Motor neuron (in vitro differentiated cells): ENCODE data around the gene PHKA2. TPM values are rescaled to one million over a fixed set of nuclear protein-coding genes. Genes with fewer than 3 reads are reported as not detected.
"Not testable (repeated sequence)": the region's sequence is repeated elsewhere in the genome, so short reads cannot be mapped to it uniquely, and the experiment has no call there.

Source experiments
- ATAC-seq, 8 experiments: fragments of 200-7000 bp; cut with Tn5 transposase; replicated peaks in 6 of 8; 2 replicates each; pipeline ENCODE4 v1.8.0; 2021; ENCODE audit warnings: mild to moderate bottlenecking in 8 of 8, moderate library complexity in 8 of 8
- H3K27ac ChIP-seq, 2 donors: fragments of 250-450 bp; sonication (Bioruptor Pico); 2 replicates each; pipeline ENCODE4 v1.9.0; 2021; ENCODE audit warnings: antibody characterized with exemption in 2 of 2, mild to moderate bottlenecking in 2 of 2, moderate library complexity in 1 of 2
- H3K4me1 ChIP-seq, 2 donors: fragments of 250-450 bp; sonication (Bioruptor Pico); replicated peaks in 1 of 2; 2 replicates each; pipeline ENCODE4 v1.6.1; 2021; ENCODE audit warnings: antibody characterized with exemption in 2 of 2, mild to moderate bottlenecking in 2 of 2, moderate library complexity in 1 of 2
- H3K4me3 ChIP-seq, 5 donors: fragments of 250-450 bp; sonication (Bioruptor Pico); 2 replicates each; pipeline ENCODE4 v1.9.0; 2021; ENCODE audit warnings: antibody characterized with exemption in 5 of 5, mild to moderate bottlenecking in 5 of 5, moderate library complexity in 4 of 5
- WGBS, 10 experiments: fragments of 450-650 bp; shearing (Covaris generic); methylation state at CpG; one replicate each; pipeline ENCODE4 v1.0.0; 2022; 5-methylcytosine and 5-hydroxymethylcytosine counted together
- in situ Hi-C, 9 experiments: fragments of 400-800 bp; cut with MboI; loops; one replicate each; pipeline ENCODE4 v1.15.0; 2021; ENCODE audit warnings: low sequenced_read_pairs in 9 of 9, low pct_unique_long_range_greater_than_20kb in 2 of 9; ENCODE audit not compliant: unreplicated experiment in 9 of 9
- total RNA-seq, 8 experiments: library from RNA; unstranded; fragments of 300-600 nt; gene quantifications; 2 replicates each; pipeline versions ENCODE4 v1.2.3 to v1.2.4, GENCODE V29; 2022

Gene PHKA2
- 10 to 100 TPM in 4 of 8 experiments, 1 to 10 TPM in 4; 6.1 to 23.8 (median 10.2) TPM for total RNA-seq

- in situ Hi-C loops: no loop called here
Measured at GRCh38 chrX:18983666-18984380, at the start of gene PHKA2. TSS of gene PHKA2 (minus strand) at chrX:18984114. CDS start at chrX:18983932, 182 bp downstream.

GRCh38 chrX:19030805-19031204 is 46.9 kb upstream of the PHKA2 start:
- no peak overlapping the region for H3K4me3 ChIP-seq
- in situ Hi-C loops: loop anchor here in 1 of 9 experiments (25.0 kb wide), 1 partner anchor 306 kb away; the partner anchor contains the start of gene PDHA1
- no peak for ATAC-seq
- 30 to 96% (median 80%) methylated on average over 1 to 3 of the region's 3 CpGs; no CpG with 5 or more reads in 5 of the 10 experiments for WGBS, 10 experiments
- H3K27ac ChIP-seq: no peak overlapping the region
- H3K4me1 ChIP-seq: no peaks in the 10 kb centered on the region

More at GRCh38 chrX:18983666-18984380, at the start of gene PHKA2:
- 0 to 20% methylated on average over 2 to 4 of the region's 64 CpGs; no CpG with 5 or more reads in 8 of the 10 experiments for WGBS, 10 experiments
- Histone ChIP-seq H3K4me1 (peaks cover 5 to 8% of the 10 kb centered on the region in 2 donors), H3K27ac (peak within 1 kb of the TSS; percentile 85 to 95), H3K4me3 (peak within 1 kb of the TSS; percentile 55 to 96 (median 79))
- peak; percentile 2 to 75 (median 46) for ATAC-seq

DNA sequence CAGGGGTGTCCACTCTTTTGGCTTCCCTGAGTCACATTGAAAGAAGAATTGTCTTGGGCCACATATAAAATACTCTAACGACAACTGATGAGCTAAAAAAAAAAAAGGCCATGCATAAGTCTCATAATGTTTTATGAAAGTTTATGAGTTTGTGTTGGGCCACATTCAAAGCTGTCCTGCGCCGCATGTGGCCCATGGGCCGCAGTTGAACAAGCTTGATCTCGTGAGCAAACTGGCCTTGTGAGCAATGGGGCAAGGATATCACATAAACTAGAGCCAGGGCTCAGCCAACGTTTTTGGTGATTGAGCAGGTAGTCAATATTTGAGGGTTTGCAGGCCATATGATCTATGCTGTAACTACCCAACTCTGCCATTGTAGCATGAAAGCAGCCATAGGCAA is 44.6 kb upstream of the PHKA2 start:
- WGBS, 10 experiments: 0 to 95% (median 60%) methylated on average over 1 to 4 of the region's 6 CpGs; no CpG with 5 or more reads in 7 of the 10 experiments
- Histone ChIP-seq H3K27ac (no peak overlapping the region), H3K4me3 (no peak overlapping the region), H3K4me1 (no peaks in the 10 kb centered on the region)
- ATAC-seq: no peak
- in situ Hi-C loops: loop anchor here in 1 of 9 experiments (25.0 kb wide), 1 partner anchor 309 kb away; the partner anchor contains the start of gene PDHA1

- Histone ChIP-seq H3K27ac (no peak overlapping the region), H3K4me1 (no peaks in the 10 kb centered on the region), H3K4me3 (no peak overlapping the region)
- in situ Hi-C loops: no loop called here
- WGBS, 10 experiments: 42 to 44% methylated on average over 2 to 3 of the region's 4 CpGs; no CpG with 5 or more reads in 8 of the 10 experiments
- ATAC-seq: no peak
Measured at GRCh38 chrX:19024366-19024765, 40.5 kb upstream of the PHKA2 start.

DNA sequence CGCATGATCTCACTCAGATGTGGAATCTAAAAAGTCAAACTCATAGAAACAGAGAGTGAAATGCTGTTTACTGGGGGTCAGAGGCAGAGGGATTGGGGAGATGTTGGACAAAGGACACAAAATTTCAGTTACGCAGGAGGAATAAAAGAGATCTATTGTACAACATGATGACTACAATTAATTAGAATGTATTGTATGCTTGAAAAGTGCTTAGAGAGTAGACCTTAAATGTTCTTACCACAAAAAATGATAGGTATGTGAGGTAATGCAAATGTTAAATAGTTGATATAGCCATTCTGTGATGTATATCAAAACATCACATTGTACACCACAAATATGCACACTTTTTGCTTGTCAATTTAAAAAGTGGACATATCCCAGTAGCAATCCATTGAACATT is 36.1 kb upstream of the PHKA2 start:
- in situ Hi-C loops: no loop called here
- WGBS, 10 experiments: 80 to 100% (median 100%) methylated on average over 1 to 2 of the region's 2 CpGs; no CpG with 5 or more reads in 6 of the 10 experiments
- Histone ChIP-seq H3K4me3 (no peak overlapping the region), H3K4me1 (no peaks in the 10 kb centered on the region), H3K27ac (no peak overlapping the region)
- no peak for ATAC-seq

GRCh38 chrX:19017271-19017670 is 33.4 kb upstream of the PHKA2 start:
- ATAC-seq: peak in 3 of 8 experiments; percentile 31 to 62 (median 37)
- in situ Hi-C loops: no loop called here
- WGBS, 10 experiments: 0 to 38% methylated on average over 1 to 2 of the region's 3 CpGs; no CpG with 5 or more reads in 8 of the 10 experiments
- no peaks in the 10 kb centered on the region for H3K4me1 ChIP-seq
- H3K4me3 ChIP-seq: no peak overlapping the region
- no peak overlapping the region for H3K27ac ChIP-seq

GRCh38 chrX:19016614-19017013 is 32.7 kb upstream of the PHKA2 start:
- not testable (repeated sequence) for ATAC-seq

DNA sequence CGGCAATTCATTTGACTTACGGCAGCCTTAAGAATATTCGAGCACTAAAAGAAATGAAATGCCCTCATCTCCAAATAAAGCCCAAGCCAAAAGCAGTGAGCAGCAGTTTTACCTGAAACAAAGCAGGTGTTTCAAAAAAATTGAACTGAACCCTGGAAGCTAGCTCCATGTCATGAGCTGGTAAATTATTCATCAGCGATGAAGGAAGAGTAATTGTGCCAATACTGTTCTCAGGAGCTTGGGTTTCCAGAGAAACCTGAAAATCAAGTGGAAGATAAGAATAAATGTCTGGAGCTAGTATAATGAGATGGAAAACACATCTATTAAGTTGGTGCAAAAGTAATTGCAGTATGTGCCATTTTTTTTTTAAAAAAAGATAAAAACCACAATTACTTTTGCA is 24.0 kb upstream of the PHKA2 start:
- Histone ChIP-seq H3K4me3 (no peak overlapping the region), H3K4me1 (no peaks in the 10 kb centered on the region), H3K27ac (no peak overlapping the region)
- no peak for ATAC-seq
- in situ Hi-C loops: no loop called here
- 68 to 95% (median 76%) methylated on average over 3 to 4 of the region's 4 CpGs; no CpG with 5 or more reads in 7 of the 10 experiments for WGBS, 10 experiments

More at GRCh38 chrX:19016614-19017013, 32.7 kb upstream of the PHKA2 start:
- H3K4me3 ChIP-seq, H3K4me1 ChIP-seq, H3K27ac ChIP-seq, in situ Hi-C loops: not testable (repeated sequence)
- whole genome bisulfite sequencing, 10 experiments: 50% methylated on average over 1 of the region's 8 CpGs; no CpG with 5 or more reads in 8 of the 10 experiments

GRCh38 chrX:19007011-19007410 is 23.1 kb upstream of the PHKA2 start:
- 60 to 100% (median 96%) methylated on average over 1 to 2 of the region's 7 CpGs; no CpG with 5 or more reads in 6 of the 10 experiments for WGBS, 10 experiments
- in situ Hi-C loops: no loop called here
- no peak for ATAC-seq
- H3K4me1 ChIP-seq: no peaks in the 10 kb centered on the region
- H3K27ac ChIP-seq: no peak overlapping the region
- no peak overlapping the region for H3K4me3 ChIP-seq

GRCh38 chrX:19005909-19006308 is 22.0 kb upstream of the PHKA2 start:
- no peak for ATAC-seq
- in situ Hi-C loops: no loop called here
- Histone ChIP-seq H3K4me1 (no peaks in the 10 kb centered on the region), H3K4me3 (no peak overlapping the region), H3K27ac (no peak overlapping the region)
- WGBS, 10 experiments: 100% methylated on average over 1 of the region's 4 CpGs; no CpG with 5 or more reads in 9 of the 10 experiments

DNA sequence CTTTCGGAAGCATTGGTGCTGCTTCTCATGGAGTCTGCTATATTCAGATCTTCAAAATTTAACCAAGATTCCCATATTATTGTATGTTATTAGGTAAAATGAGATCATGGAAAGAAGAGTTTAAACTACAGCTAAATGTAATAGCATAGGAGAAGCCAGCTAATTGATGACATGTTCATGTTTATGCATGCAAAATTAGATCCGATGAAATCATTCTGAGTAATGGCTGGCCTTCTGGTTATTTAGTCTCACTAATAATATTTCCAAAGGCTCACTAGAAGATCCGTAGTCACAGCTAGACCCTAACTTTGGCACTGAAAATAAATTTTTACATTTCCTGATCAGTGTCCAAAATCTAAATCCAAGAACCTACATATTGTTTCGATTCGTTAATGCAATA is 19.8 kb upstream of the PHKA2 start:
- H3K4me3 ChIP-seq: no peak overlapping the region
- ATAC-seq: peak in 1 of 8 experiments; percentile 28
- in situ Hi-C loops: no loop called here
- no peaks in the 10 kb centered on the region for H3K4me1 ChIP-seq
- 0 to 100% (median 80%) methylated on average over 1 to 5 of the region's 5 CpGs; no CpG with 5 or more reads in 1 of the 10 experiments for WGBS, 10 experiments
- H3K27ac ChIP-seq: no peak overlapping the region

GRCh38 chrX:18998653-18999052 is 14.7 kb upstream of the PHKA2 start:
- no peak overlapping the region for H3K27ac ChIP-seq
- no peak for ATAC-seq
- H3K4me3 ChIP-seq: no peak overlapping the region
- WGBS, 10 experiments: 50 to 100% (median 100%) methylated on average over 1 of the region's 1 CpG; no CpG with 5 or more reads in 7 of the 10 experiments
- in situ Hi-C loops: no loop called here
- H3K4me1 ChIP-seq: no peaks in the 10 kb centered on the region

DNA sequence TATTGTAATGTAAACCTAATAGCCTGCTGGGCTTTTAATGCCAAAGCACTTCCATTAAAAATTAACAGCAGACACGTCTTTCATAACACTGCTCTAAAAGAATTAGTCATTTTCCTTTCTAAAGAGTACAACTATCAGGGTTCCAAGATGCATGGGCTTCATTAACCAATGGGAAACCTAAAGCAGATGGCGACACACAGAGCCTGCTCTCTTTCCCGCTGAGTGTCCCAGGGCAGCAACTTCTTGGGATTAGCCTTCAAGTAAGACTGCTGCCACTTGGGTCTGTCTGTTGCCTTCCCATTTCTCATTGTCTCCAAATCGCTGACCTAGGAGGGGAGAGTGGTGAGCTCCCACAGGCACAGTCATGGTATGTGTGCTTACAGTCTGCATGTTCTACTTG is 14.0 kb upstream of the PHKA2 start:
- ATAC-seq: no peak
- 0 to 29% (median 10%) methylated on average over 1 to 4 of the region's 4 CpGs; no CpG with 5 or more reads in 5 of the 10 experiments for WGBS, 10 experiments
- in situ Hi-C loops: no loop called here
- Histone ChIP-seq H3K4me1 (no peaks in the 10 kb centered on the region), H3K27ac (no peak overlapping the region), H3K4me3 (no peak overlapping the region)
